Measurements from ENCODE around the gene CEP152.

- TF ChIP-seq CTCF (IDR thresholded peaks at IDR 0.05; ENCODE audit: insufficient read depth, low read depth, low read length) = no peak
- no peak for TF ChIP-seq EZH2 (IDR thresholded peaks at IDR 0.05; ENCODE audit: insufficient read depth, low read length)
Observed at GRCh38 chr15:48798319-48798718, 12.6 kb downstream of the CEP152 start.

Measured in astrocyte (in vitro differentiated cells and primary cell).